Measurements from ENCODE around the gene SUPT3H. TPM values are rescaled to one million over a fixed set of nuclear protein-coding genes. Genes with fewer than 3 reads are reported as not detected.

The SUPT3H gene
- total RNA-seq, 1 donor from 2014 or later, result 7.9 TPM

- no peak for DNase-seq
These were observed 382.1 kb downstream of the SUPT3H start for GRCh38 chr6:44995486-44996132.

GRCh38 chr6:44989391-44989790, 388.3 kb downstream of the SUPT3H start:
- no peak for DNase-seq

- no peak for DNase-seq
These were observed 392.7 kb downstream of the SUPT3H start for GRCh38 chr6:44985006-44985405.

GRCh38 chr6:44983467-44984365, 394.0 kb downstream of the SUPT3H start:
- DNase-seq, result peak; percentile 4

- peak; percentile 5 for DNase-seq
These were observed 396.9 kb downstream of the SUPT3H start for GRCh38 chr6:44980841-44981240.

- DNase-seq, result no peak
These were observed 400.8 kb downstream of the SUPT3H start for GRCh38 chr6:44976677-44977641.

GRCh38 chr6:44974511-44974910, 403.2 kb downstream of the SUPT3H start:
- DNase-seq, result no peak

- no peak for DNase-seq
These were observed 405.0 kb downstream of the SUPT3H start for GRCh38 chr6:44972709-44973108.

- no peak for DNase-seq
These were observed 408.1 kb downstream of the SUPT3H start for GRCh38 chr6:44969446-44970185.

GRCh38 chr6:44967481-44967880, 410.3 kb downstream of the SUPT3H start:
- no peak for DNase-seq

GRCh38 chr6:44966449-44967092, 411.2 kb downstream of the SUPT3H start:
- no peak for DNase-seq

- DNase-seq, result no peak
These were observed 412.0 kb downstream of the SUPT3H start for GRCh38 chr6:44965708-44966107.

GRCh38 chr6:44960898-44961297, 416.8 kb downstream of the SUPT3H start:
- DNase-seq, result no peak

GRCh38 chr6:44959651-44960050, 418.1 kb downstream of the SUPT3H start:
- no peak for DNase-seq

GRCh38 chr6:44957156-44957555, 420.6 kb downstream of the SUPT3H start:
- DNase-seq, result no peak

- no peak for DNase-seq
These were observed 421.3 kb downstream of the SUPT3H start for GRCh38 chr6:44956396-44956795.

- DNase-seq, result no peak
These were observed 422.6 kb downstream of the SUPT3H start for GRCh38 chr6:44955145-44955544.

- no peak for DNase-seq
These were observed 423.5 kb downstream of the SUPT3H start for GRCh38 chr6:44954281-44954680.

- no peak for DNase-seq
These were observed 426.4 kb downstream of the SUPT3H start for GRCh38 chr6:44951253-44951747.

- no peak for DNase-seq
These were observed 428.0 kb downstream of the SUPT3H start for GRCh38 chr6:44949596-44950201.

- DNase-seq, result no peak
These were observed 434.2 kb downstream of the SUPT3H start for GRCh38 chr6:44943541-44943940.

Measured in tongue (tissue), 2 donors.